GM12878 (cell line): ENCODE results near the gene CD244. TPM values are rescaled to one million over a fixed set of nuclear protein-coding genes. Genes with fewer than 3 reads are reported as not detected.

Experiments used
- EED ChIP-seq: sonication (generic); IDR thresholded peaks from 2 replicates; pipeline ENCODE4 v1.6.1; 2016; ENCODE audit warnings: antibody characterized with exemption, low read depth
- GABPA ChIP-seq: IDR thresholded peaks from 2 replicates; pipeline ENCODE4 v1.6.1; 2014; ENCODE audit warnings: antibody characterized with exemption, low read depth, mild to moderate bottlenecking, inconsistent platforms
- HDGF ChIP-seq: fragments of 450-650 bp; IDR thresholded peaks from 2 replicates; pipeline ENCODE4 v1.6.1; 2016; ENCODE audit warnings: antibody characterized with exemption
- MEF2B ChIP-seq: fragments of 450-650 bp; IDR thresholded peaks from 2 replicates; pipeline ENCODE4 v1.6.1; 2018; ENCODE audit warnings: mild to moderate bottlenecking, moderate library complexity; ENCODE audit not compliant: partially characterized antibody, poor library complexity, severe bottlenecking
- NBN ChIP-seq: fragments of 450-650 bp; IDR thresholded peaks from 2 replicates; pipeline ENCODE4 v1.6.1; 2016
- NRF1 ChIP-seq: conservative IDR thresholded peaks from 2 replicates; pipeline ENCODE4 v1.6.1; 2011; ENCODE audit warnings: mild to moderate bottlenecking, low read depth, low read length, improper control_type of control experiment
- ZNF207 ChIP-seq: fragments of 450-650 bp; IDR thresholded peaks from 2 replicates; pipeline ENCODE4 v1.6.1; 2014; ENCODE audit warnings: antibody characterized with exemption, mild to moderate bottlenecking, borderline replicate concordance
- polyA plus RNA-seq, 11 experiments: library from polyadenylated mRNA; depleted of rRNA in 4 of 11; unstranded in 6 of 11; stranded (reverse) in 5 of 11; fragments of >200 nt; fragmentation: Nextera tagmentation in 4 of 11; fragmentation: Illumina TruSeq in 1 of 11; extraction: Ambion mirVana in 4 of 11; extraction: Trizol in 1 of 11; gene quantifications; 1 replicate in 1 of 11; 2 replicates in 10 of 11; pipeline versions ENCODE4 v1.2.1 to v1.2.3, GENCODE V29; 2011 to 2016; ENCODE audit warnings: inconsistent platforms in 2 of 11, missing spikeins in 2 of 11, low read depth in 1 of 11
- total RNA-seq, 4 experiments: library from RNA; depleted of rRNA in 3 of 4; stranded (reverse); fragments of >200 nt in 3 of 4; fragmentation: Illumina TruSeq in 1 of 4; extraction: Trizol in 1 of 4; gene quantifications; 2 replicates each; pipeline versions ENCODE4 v1.2.1 to v1.2.3, GENCODE V29; 2013 to 2021
- TF ChIP-seq, protein P1 (sequence below): fragments of 450-650 bp; formaldehyde crosslinking; IDR thresholded peaks from 2 replicates; pipeline ENCODE4 v1.5.0; 2022; ENCODE audit warnings: mild to moderate bottlenecking, missing genetic modification characterization
- TF ChIP-seq, protein P2 (sequence below): fragments of 150-350 bp; IDR thresholded peaks from 2 replicates; pipeline ENCODE4 v1.6.1; 2014; ENCODE audit warnings: mild to moderate bottlenecking, low read depth, low read length
- TF ChIP-seq, protein P3 (sequence below): fragments of 450-650 bp; IDR thresholded peaks from 2 replicates; pipeline ENCODE4 v1.6.1; 2017; ENCODE audit warnings: mild to moderate bottlenecking, moderate library complexity
- TF ChIP-seq, protein P4 (sequence below): IDR thresholded peaks from 2 replicates; pipeline ENCODE4 v1.6.1; 2012; ENCODE audit warnings: improper control_type of control experiment, low read depth, low read length; ENCODE audit not compliant: insufficient replicate concordance
- TF ChIP-seq, protein P5 (sequence below): fragments of 450-650 bp; IDR thresholded peaks from 2 replicates; pipeline ENCODE4 v1.6.1; 2014; ENCODE audit warnings: mild to moderate bottlenecking

The CD244 gene
- total and polyA plus RNA-seq, 10 of the 15 experiments (the other 5 are each of a cell fraction or from before 2014, with no cell fraction given) = 0.24 to 13.6 (median 0.73) TPM

DNA sequence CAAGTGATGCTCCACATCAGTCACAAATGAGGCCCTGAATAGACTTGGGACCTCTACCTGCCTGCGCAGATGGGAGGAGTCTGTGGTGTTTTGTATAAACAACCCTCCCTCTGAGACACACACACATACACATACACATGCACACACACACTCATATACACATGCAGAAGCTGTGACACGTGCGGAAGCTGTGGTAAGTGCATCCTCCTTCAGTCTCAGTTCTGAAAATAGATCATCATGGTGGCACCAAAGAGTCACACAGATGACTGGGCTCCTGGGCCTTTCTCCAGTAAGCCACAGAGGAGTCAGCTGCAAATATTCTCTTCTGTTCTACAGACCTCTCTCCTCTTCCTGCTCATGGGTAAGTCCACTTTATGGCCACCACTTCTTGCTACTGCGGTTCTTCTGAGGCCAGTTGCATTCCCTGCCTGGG is 66.7 kb downstream of the CD244 start, which contains the start of gene LY9 (continued):
- TF ChIP-seq, protein P1, sequence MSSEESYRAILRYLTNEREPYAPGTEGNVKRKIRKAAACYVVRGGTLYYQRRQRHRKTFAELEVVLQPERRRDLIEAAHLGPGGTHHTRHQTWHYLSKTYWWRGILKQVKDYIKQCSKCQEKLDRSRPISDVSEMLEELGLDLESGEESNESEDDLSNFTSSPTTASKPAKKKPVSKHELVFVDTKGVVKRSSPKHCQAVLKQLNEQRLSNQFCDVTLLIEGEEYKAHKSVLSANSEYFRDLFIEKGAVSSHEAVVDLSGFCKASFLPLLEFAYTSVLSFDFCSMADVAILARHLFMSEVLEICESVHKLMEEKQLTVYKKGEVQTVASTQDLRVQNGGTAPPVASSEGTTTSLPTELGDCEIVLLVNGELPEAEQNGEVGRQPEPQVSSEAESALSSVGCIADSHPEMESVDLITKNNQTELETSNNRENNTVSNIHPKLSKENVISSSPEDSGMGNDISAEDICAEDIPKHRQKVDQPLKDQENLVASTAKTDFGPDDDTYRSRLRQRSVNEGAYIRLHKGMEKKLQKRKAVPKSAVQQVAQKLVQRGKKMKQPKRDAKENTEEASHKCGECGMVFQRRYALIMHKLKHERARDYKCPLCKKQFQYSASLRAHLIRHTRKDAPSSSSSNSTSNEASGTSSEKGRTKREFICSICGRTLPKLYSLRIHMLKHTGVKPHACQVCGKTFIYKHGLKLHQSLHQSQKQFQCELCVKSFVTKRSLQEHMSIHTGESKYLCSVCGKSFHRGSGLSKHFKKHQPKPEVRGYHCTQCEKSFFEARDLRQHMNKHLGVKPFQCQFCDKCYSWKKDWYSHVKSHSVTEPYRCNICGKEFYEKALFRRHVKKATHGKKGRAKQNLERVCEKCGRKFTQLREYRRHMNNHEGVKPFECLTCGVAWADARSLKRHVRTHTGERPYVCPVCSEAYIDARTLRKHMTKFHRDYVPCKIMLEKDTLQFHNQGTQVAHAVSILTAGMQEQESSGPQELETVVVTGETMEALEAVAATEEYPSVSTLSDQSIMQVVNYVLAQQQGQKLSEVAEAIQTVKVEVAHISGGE (CRISPR knock-in tag) = no peak
- TF ChIP-seq GABPA (peak; percentile 63; the same call in 1 of the 2 replicates), MEF2B (peak; percentile 97), ZNF207 (0 out of 2 replicates have a peak, but pooled peaks have one; percentile 24), NRF1 (no peak; the same call in 1 of the 2 replicates), NBN (peak; percentile 97), HDGF (no peak), EED (peak; percentile 96)
- TF ChIP-seq, protein P2, sequence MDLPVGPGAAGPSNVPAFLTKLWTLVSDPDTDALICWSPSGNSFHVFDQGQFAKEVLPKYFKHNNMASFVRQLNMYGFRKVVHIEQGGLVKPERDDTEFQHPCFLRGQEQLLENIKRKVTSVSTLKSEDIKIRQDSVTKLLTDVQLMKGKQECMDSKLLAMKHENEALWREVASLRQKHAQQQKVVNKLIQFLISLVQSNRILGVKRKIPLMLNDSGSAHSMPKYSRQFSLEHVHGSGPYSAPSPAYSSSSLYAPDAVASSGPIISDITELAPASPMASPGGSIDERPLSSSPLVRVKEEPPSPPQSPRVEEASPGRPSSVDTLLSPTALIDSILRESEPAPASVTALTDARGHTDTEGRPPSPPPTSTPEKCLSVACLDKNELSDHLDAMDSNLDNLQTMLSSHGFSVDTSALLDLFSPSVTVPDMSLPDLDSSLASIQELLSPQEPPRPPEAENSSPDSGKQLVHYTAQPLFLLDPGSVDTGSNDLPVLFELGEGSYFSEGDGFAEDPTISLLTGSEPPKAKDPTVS = no peak
- TF ChIP-seq, protein P3, sequence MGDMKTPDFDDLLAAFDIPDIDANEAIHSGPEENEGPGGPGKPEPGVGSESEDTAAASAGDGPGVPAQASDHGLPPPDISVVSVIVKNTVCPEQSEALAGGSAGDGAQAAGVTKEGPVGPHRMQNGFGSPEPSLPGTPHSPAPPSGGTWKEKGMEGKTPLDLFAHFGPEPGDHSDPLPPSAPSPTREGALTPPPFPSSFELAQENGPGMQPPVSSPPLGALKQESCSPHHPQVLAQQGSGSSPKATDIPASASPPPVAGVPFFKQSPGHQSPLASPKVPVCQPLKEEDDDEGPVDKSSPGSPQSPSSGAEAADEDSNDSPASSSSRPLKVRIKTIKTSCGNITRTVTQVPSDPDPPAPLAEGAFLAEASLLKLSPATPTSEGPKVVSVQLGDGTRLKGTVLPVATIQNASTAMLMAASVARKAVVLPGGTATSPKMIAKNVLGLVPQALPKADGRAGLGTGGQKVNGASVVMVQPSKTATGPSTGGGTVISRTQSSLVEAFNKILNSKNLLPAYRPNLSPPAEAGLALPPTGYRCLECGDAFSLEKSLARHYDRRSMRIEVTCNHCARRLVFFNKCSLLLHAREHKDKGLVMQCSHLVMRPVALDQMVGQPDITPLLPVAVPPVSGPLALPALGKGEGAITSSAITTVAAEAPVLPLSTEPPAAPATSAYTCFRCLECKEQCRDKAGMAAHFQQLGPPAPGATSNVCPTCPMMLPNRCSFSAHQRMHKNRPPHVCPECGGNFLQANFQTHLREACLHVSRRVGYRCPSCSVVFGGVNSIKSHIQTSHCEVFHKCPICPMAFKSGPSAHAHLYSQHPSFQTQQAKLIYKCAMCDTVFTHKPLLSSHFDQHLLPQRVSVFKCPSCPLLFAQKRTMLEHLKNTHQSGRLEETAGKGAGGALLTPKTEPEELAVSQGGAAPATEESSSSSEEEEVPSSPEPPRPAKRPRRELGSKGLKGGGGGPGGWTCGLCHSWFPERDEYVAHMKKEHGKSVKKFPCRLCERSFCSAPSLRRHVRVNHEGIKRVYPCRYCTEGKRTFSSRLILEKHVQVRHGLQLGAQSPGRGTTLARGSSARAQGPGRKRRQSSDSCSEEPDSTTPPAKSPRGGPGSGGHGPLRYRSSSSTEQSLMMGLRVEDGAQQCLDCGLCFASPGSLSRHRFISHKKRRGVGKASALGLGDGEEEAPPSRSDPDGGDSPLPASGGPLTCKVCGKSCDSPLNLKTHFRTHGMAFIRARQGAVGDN = peak; percentile 80; the same call in 1 of the 2 replicates
- TF ChIP-seq, protein P4, sequence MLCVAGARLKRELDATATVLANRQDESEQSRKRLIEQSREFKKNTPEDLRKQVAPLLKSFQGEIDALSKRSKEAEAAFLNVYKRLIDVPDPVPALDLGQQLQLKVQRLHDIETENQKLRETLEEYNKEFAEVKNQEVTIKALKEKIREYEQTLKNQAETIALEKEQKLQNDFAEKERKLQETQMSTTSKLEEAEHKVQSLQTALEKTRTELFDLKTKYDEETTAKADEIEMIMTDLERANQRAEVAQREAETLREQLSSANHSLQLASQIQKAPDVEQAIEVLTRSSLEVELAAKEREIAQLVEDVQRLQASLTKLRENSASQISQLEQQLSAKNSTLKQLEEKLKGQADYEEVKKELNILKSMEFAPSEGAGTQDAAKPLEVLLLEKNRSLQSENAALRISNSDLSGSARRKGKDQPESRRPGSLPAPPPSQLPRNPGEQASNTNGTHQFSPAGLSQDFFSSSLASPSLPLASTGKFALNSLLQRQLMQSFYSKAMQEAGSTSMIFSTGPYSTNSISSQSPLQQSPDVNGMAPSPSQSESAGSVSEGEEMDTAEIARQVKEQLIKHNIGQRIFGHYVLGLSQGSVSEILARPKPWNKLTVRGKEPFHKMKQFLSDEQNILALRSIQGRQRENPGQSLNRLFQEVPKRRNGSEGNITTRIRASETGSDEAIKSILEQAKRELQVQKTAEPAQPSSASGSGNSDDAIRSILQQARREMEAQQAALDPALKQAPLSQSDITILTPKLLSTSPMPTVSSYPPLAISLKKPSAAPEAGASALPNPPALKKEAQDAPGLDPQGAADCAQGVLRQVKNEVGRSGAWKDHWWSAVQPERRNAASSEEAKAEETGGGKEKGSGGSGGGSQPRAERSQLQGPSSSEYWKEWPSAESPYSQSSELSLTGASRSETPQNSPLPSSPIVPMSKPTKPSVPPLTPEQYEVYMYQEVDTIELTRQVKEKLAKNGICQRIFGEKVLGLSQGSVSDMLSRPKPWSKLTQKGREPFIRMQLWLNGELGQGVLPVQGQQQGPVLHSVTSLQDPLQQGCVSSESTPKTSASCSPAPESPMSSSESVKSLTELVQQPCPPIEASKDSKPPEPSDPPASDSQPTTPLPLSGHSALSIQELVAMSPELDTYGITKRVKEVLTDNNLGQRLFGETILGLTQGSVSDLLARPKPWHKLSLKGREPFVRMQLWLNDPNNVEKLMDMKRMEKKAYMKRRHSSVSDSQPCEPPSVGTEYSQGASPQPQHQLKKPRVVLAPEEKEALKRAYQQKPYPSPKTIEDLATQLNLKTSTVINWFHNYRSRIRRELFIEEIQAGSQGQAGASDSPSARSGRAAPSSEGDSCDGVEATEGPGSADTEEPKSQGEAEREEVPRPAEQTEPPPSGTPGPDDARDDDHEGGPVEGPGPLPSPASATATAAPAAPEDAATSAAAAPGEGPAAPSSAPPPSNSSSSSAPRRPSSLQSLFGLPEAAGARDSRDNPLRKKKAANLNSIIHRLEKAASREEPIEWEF = peak; percentile 60
- TF ChIP-seq, protein P5, sequence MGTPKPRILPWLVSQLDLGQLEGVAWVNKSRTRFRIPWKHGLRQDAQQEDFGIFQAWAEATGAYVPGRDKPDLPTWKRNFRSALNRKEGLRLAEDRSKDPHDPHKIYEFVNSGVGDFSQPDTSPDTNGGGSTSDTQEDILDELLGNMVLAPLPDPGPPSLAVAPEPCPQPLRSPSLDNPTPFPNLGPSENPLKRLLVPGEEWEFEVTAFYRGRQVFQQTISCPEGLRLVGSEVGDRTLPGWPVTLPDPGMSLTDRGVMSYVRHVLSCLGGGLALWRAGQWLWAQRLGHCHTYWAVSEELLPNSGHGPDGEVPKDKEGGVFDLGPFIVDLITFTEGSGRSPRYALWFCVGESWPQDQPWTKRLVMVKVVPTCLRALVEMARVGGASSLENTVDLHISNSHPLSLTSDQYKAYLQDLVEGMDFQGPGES = no peak
